HG03432 (cell line): ENCODE results near the gene TNNI2.
"Not testable (repeated sequence)": the region's sequence is repeated elsewhere in the genome, so short reads cannot be mapped to it uniquely, and the experiment has no call there.

Experiments
- ATAC-seq: cut with Tn5 transposase; IDR thresholded peaks from one replicate; pipeline ENCODE4 v1.9.1; 2021; ENCODE audit warnings: mild to moderate bottlenecking, moderate library complexity; ENCODE audit not compliant: unreplicated experiment

The TNNI2 gene

GRCh38 chr11:1838426-1839144, at the start of gene TNNI2:
TSS of gene TNNI2 (plus strand) at chr11:1838981. CDS start at chr11:1839697, 716 bp downstream.
- no peak for ATAC-seq

DNA sequence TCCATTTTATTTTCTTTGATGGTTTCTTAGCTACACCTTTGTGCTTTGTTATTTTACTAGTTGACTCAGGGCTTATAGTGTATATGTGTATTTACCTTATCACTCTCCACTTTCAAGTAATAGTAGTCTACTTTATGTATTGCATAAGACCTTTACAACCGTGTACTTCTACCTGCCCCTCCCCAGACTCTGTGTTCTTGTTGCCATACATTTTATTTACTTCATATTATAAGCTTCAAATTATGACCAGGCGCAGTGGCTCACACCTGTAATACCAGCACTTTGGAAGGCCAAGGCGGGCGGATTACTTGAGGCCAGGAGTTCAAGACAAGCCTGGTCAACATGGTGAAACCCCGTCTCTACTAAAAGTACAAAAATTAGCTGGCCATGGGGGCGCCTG, 46.9 kb upstream of the TNNI2 start:
- no peak for ATAC-seq

GRCh38 chr11:1792461-1792860, 46.3 kb upstream of the TNNI2 start:
- ATAC-seq = no peak

DNA sequence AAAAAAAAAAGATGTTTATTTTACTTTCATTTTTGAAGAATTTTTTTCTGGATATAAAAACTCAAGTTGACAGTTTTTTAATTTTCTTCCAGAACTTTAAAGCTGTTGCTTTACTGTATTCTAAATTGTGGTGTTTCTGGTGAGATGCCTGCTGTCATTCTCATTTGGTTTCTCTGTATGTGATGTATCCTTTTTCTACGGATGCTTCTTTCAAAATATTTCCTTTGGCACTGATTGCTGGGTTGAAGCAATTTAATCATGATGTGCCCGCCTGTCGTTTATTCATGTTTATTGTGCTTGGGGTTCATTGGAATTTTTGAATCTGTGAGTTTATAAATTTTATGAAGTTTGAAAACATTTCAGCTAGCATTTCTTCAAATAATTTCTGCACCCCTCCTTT, 45.7 kb upstream of the TNNI2 start:
- no peak for ATAC-seq

DNA sequence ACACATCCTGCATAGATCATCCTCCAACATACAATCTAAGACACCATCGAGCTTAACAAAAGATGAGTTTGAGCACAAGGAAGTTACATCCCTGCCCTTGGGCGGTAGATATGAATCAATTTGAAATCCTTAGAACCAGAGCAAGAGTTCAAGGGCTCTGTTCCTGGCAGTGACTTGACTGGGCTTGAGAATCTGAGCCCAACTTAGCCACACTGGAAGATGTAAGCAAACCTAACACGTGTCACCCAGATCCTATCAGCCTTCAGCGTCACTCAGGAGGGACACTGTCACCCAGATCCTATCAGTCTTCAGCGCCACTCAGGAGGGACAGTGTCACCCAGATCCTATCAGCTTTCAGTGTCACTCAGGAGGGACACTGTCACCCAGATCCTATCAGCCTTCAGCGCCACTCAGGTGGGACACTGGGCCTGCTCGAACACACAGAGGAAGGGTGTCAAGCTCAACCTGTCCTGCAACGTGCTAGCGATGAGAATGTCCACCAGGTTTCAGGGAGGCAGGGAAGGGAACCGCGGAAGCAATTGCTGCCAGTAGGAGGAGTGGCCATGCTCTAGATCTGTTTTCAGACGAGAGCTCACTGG, 42.3 kb upstream of the TNNI2 start:
- no peak for ATAC-seq

DNA sequence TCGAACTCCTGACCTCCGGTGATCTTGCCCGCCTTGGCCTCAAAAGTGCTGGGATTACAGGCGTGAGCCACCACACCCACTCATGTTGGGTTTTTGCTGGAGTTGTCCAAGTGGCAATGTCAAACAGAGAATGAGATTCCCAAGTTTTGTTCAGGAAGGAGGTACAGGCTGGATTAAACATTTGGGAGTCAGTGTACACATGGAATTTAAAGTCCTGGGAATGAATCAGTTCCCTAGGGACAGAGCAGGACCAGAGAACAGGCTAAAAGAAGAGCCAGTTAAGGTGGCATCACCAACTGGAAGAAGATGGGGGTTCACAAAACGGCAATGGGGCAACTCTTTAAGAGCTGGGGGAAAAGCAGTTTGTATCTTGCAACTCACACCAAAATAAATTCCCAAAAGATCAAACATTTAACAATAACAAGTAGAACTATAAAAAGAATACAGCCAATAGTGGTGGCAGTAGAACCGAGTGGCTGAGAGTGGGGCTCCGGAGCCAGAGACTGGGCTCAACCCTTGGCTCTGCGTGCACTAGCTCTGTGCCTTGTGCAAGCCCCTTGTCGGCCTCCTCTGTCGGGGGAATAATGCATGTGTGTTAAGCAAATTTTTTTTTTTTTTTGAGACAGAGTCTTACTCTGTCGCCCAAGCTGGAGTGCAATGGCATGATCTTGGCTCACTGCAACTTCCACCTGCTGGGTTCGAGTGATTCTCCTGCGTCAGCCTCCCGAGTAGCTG, 41.2 kb upstream of the TNNI2 start:
- ATAC-seq = no peak

GRCh38 chr11:1803246-1803645, 35.5 kb upstream of the TNNI2 start:
- no peak for ATAC-seq

GRCh38 chr11:1803835-1804519, 34.8 kb upstream of the TNNI2 start:
- ATAC-seq = not testable (repeated sequence)

- ATAC-seq = no peak
Measured at GRCh38 chr11:1805525-1805924, 33.3 kb upstream of the TNNI2 start.

DNA sequence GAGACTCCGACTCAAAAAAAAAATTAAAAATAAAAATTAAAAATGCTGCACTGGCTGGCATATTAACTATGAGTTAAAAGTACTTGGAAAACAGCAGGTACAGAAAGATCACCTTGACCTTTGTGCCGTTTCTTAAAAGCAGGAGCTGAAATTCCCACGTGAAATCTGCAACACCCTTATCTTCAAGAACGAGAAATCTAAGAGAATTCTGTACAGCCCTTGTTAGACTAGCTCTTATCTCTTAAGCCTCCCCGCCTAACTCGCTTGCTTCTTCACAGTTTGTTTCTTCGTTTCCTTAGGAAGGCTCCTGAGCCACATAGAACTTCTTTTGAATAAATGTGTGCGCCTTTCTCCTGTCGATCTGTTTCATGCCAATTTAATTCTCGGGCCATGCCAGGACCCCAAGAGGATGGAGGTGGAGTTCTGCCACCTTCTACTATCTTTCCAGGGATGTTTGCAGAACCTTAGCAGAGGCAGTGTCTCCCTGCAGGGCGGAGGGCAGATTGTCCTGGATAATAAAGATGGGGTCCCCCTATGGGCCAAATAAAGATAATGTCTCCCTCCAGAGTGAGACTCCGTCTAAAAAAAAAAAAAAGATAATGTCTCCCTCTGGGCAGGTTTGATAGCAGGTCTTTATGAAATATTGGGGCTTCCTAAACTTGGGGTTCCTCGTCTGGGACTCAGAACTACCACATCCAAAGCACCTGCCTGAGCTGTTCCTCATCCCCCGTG, 31.4 kb upstream of the TNNI2 start:
- no peak for ATAC-seq

- no peak for ATAC-seq
Measured at GRCh38 chr11:1810761-1811160, 28.0 kb upstream of the TNNI2 start.

DNA sequence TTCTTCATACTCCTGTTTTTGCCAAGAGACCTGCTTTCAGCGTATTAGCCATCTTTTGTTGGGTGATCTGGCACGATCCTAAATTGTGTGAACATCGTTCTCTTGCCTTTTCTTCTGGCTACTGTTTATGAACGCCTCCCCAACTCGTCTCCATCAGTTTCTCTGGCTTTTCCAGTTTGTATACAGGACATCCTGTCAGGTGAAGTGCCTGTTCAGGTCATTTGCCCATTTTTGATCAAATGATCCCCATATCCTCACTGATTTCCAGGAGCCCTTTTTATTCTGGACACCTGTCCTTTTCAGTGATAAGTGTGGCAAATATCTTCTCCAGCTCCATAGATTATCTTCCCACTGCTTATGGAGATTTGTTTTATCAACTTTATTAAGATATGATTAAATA, 26.5 kb upstream of the TNNI2 start:
- no peak for ATAC-seq

- ATAC-seq = no peak
Measured at GRCh38 chr11:1812801-1813200, 26.0 kb upstream of the TNNI2 start.

DNA sequence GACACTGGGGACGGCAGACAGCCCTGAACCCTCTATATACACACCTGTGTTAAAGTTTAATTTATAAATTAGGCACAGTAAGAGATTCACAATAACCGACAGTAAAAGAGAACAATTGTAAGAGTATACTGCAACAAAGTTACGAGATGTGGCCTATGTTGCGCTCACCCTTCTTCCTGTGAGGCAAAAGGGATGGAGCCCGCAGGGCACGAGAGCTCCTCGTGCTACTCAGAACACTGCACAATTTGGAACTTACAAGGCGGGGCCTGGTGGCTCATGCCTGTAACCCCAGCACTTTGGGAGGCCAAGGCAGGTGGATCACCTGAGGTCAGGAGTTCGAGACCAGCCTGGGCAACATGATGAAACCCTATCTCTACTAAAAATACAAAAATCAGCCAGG, 25.4 kb upstream of the TNNI2 start:
- ATAC-seq = not testable (repeated sequence)

GRCh38 chr11:1814691-1815090, 24.1 kb upstream of the TNNI2 start:
- no peak for ATAC-seq

DNA sequence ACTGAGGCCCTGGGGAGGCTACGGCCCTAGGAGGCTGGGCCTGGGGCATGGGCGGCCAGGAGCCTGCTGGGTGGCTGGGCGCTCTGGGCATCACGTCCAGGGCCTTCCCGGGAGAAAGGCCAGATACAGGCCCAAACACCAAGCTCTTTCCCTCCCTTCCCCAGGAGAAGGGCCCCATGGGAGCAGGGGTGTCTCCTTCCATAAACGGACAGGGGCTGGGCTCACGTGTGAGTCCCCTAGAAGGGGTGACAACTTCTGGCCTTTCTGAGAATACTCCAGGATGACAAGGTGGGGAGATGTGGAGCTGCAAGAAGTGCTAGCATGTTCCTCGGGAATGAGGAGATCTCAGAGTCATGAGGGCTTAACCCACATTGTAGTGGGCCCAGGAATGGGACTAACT, 23.5 kb upstream of the TNNI2 start:
- ATAC-seq = no peak

GRCh38 chr11:1815751-1816150, 23.0 kb upstream of the TNNI2 start:
- no peak for ATAC-seq

DNA sequence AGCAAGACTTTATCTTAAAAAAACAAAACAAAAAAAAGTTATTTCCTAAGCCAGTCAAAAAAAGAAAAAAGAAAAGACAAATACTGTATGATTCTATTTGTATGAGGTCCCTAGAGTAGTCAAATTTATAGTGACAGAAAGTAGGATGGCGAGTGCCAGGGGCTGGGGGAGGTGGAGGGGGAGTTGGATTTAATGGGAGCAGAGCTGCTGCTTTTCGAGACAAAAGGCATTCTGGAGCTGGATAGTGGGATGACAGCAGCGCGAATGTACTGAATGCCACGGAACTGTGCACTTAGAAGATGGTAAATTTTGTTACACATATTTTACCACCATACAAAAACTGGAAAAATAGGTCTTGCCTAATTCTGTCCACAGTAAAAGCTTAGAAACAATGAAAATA, 21.8 kb upstream of the TNNI2 start:
- ATAC-seq = no peak

DNA sequence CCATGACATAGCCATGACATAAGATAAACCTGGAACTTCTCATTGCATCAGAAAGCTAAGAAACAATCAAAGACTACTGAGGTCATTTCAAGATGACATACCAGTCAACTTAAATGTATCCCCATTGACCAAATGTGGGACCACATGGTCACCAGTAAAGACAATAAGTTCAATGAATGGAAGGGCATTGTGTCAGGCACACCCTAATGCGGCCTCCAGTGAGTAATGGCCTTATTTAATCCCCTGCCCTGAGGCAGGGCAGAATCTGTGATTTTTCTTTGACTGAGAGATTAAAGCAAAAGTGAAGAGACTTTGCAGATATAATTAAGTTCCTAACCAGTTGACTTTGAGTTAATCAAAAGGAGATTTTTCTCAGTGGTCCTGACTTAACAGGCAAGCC, 21.3 kb upstream of the TNNI2 start:
- ATAC-seq = no peak

- ATAC-seq = no peak
Measured at GRCh38 chr11:1819074-1819473, 19.7 kb upstream of the TNNI2 start.
